Central memory CD4-positive, alpha-beta T cell (primary cell): ENCODE results near the gene TMSB10.
"Not testable (repeated sequence)": the region's sequence is repeated elsewhere in the genome, so short reads cannot be mapped to it uniquely, and the experiment has no call there.

ENCODE experiments used
- DNase-seq: peaks from one replicate; pipeline ENCODE4 v3.0.0; 2022
- total RNA-seq, 3 experiments: gene quantifications; one replicate each; lab custom pipeline; 2026; lab: John Stamatoyannopoulos, UW

Gene TMSB10
- 344 to 726 (median 621) reads per million in 3 experiments for total RNA-seq

- DNase-seq, result peak; percentile 92
These were observed at the start of gene TMSB10 for GRCh38 chr2:84905181-84906107. Gene TMSB10, plus strand, starts transcription at chr2:84905656.

- no peak for DNase-seq
These were observed 49.7 kb upstream of the TMSB10 start for GRCh38 chr2:84855731-84856130.

GRCh38 chr2:84856787-84857186 lies 48.7 kb upstream of the TMSB10 start:
- no peak for DNase-seq

- no peak for DNase-seq
These were observed 47.9 kb upstream of the TMSB10 start for GRCh38 chr2:84857566-84857965.

GRCh38 chr2:84858123-84858522 lies 47.3 kb upstream of the TMSB10 start:
- DNase-seq, result no peak

- DNase-seq, result no peak
These were observed 46.5 kb upstream of the TMSB10 start for GRCh38 chr2:84858937-84859336.

GRCh38 chr2:84861539-84861938 lies 43.9 kb upstream of the TMSB10 start:
- DNase-seq, result no peak

GRCh38 chr2:84862006-84862405 lies 43.5 kb upstream of the TMSB10 start:
- no peak for DNase-seq

GRCh38 chr2:84865181-84865783 lies 40.2 kb upstream of the TMSB10 start:
- DNase-seq, result peak; percentile 43

GRCh38 chr2:84866122-84866521 lies 39.3 kb upstream of the TMSB10 start:
- DNase-seq, result no peak

- not testable (repeated sequence) for DNase-seq
These were observed 37.1 kb upstream of the TMSB10 start for GRCh38 chr2:84868327-84868726.

GRCh38 chr2:84870306-84870705 lies 35.1 kb upstream of the TMSB10 start:
- DNase-seq, result no peak

- DNase-seq, result not testable (repeated sequence)
These were observed 32.8 kb upstream of the TMSB10 start for GRCh38 chr2:84872691-84873090.

GRCh38 chr2:84873350-84873749 lies 32.1 kb upstream of the TMSB10 start:
- DNase-seq, result no peak

- DNase-seq, result no peak
These were observed 30.9 kb upstream of the TMSB10 start for GRCh38 chr2:84874381-84875212.

- DNase-seq, result no peak
These were observed 30.3 kb upstream of the TMSB10 start for GRCh38 chr2:84875213-84875560.

- DNase-seq, result not testable (repeated sequence)
These were observed 29.8 kb upstream of the TMSB10 start for GRCh38 chr2:84875619-84876018.

- no peak for DNase-seq
These were observed 29.1 kb upstream of the TMSB10 start for GRCh38 chr2:84876369-84876768.

GRCh38 chr2:84878459-84878858 lies 27.0 kb upstream of the TMSB10 start:
- no peak for DNase-seq

GRCh38 chr2:84878896-84879583 lies 26.4 kb upstream of the TMSB10 start:
- no peak for DNase-seq

GRCh38 chr2:84879584-84880394 lies 25.7 kb upstream of the TMSB10 start:
- no peak for DNase-seq

GRCh38 chr2:84880395-84880644 lies 25.1 kb upstream of the TMSB10 start:
- DNase-seq, result no peak
